Measurements from ENCODE around the gene CCDC102B.

- no peak for TF ChIP-seq CTCF (IDR thresholded peaks at IDR 0.05)
- no peak for TF ChIP-seq POLR2AphosphoS5 (IDR thresholded peaks at IDR 0.05; ENCODE audit: low read depth, low read length)
- TF ChIP-seq TCF7L2 (IDR thresholded peaks at IDR 0.05; ENCODE audit: low read depth, low read length): no peak
Measured at GRCh38 chr18:69000366-69000765, 202.5 kb downstream of the CCDC102B start.

Measured in Panc1 (cell line).